ENCODE data around the gene NEK6. TPM values are rescaled to one million over a fixed set of nuclear protein-coding genes. Genes with fewer than 3 reads are reported as not detected.
A peak's percentile ranks its signal among the peaks of the same experiment; 100 is the strongest.

The NEK6 gene
- total RNA-seq, 1 donor: 64.3 TPM

- TF ChIP-seq CTCF (IDR thresholded peaks at IDR 0.05; ENCODE audit: insufficient read depth, low read length): no peak
- no peak for DNase-seq (ENCODE audit: low read depth)
- H3K4me3 ChIP-seq (ENCODE audit: low read depth, low read length): no peak overlapping the region
These were observed 111.6 kb downstream of the NEK6 start for GRCh38 chr9:124369231-124369797.

GRCh38 chr9:124370896-124371582, 113.3 kb downstream of the NEK6 start:
- no peak for TF ChIP-seq CTCF (IDR thresholded peaks at IDR 0.05; ENCODE audit: insufficient read depth, low read length)
- no peak overlapping the region for H3K4me3 ChIP-seq (ENCODE audit: low read depth, low read length)
- peak; percentile 79 for DNase-seq (ENCODE audit: low read depth)

DNA sequence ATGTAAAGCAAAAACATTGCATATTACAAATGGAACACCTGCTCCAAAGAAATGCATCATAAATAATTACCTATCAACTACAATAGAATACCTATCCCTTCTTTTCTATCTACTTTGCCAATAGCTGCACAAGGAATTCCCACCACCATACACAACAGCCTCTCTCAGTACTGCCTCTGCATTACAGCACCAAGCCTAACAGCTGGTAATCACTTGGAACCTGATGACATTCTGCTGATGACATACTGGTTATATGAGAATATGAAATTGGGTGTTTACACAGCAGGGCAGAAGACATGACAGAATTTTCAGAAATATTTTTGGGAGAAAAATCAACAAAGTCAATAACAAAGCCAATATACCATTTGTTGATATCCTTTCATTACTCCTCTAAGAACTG, 114.3 kb downstream of the NEK6 start:
- TF ChIP-seq CTCF (IDR thresholded peaks at IDR 0.05; ENCODE audit: insufficient read depth, low read length): no peak
- DNase-seq (ENCODE audit: low read depth): no peak

GRCh38 chr9:124373386-124373785, 115.6 kb downstream of the NEK6 start:
- no peak for TF ChIP-seq CTCF (IDR thresholded peaks at IDR 0.05; ENCODE audit: insufficient read depth, low read length)
- no peak for DNase-seq (ENCODE audit: low read depth)

More for the DNA sequence above, 114.3 kb downstream of the NEK6 start:
- H3K4me3 ChIP-seq (ENCODE audit: low read depth, low read length): no peak overlapping the region

DNA sequence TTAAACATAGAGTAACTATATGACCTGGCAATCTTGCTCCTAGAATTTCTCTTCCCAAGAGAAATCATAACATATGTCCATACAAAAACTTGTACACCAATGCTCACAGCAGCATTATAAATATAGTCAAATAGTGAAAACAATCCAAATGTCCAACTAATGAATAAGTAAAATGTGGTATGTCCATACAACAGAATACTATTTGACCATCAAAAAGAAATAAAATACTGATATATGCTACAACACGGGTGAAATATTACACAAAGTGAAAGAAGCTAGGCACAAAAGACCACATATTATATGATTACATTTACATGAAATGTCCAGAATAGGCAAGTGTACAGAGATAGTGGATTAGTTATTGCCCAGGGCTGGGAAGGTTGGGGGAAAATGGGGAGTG, 116.1 kb downstream of the NEK6 start:
- no peak for TF ChIP-seq CTCF (IDR thresholded peaks at IDR 0.05; ENCODE audit: insufficient read depth, low read length)
- no peak overlapping the region for H3K4me3 ChIP-seq (ENCODE audit: low read depth, low read length)
- no peak for DNase-seq (ENCODE audit: low read depth)

More at GRCh38 chr9:124373386-124373785, 115.6 kb downstream of the NEK6 start:
- H3K4me3 ChIP-seq (ENCODE audit: low read depth, low read length): no peak overlapping the region

GRCh38 chr9:124375726-124376125, 118.0 kb downstream of the NEK6 start:
- H3K4me3 ChIP-seq (ENCODE audit: low read depth, low read length): no peak overlapping the region
- TF ChIP-seq CTCF (IDR thresholded peaks at IDR 0.05; ENCODE audit: insufficient read depth, low read length): no peak
- DNase-seq (ENCODE audit: low read depth): no peak

All from fibroblast of the aortic adventitia (primary cell).